ENCODE data around the gene CARMIL1.

Gene CARMIL1

DNA sequence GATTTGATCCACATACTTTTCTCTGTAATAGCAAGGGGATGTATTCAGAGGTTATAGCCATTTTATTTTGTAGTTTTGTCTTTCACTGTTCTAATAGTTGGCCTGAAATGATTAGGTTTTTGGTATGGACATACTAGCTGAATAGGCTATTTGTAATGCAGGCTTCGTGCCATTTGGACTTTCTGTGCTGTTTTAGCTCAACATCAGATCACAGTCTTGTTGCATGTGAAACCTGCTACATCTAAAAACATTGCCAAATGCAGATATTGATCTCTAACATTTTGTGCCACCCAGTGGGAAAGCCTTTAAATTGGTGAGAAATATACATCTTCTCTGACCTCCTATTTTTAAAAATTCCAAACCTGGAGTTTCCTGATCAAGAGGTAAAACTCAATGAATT is 215.3 kb downstream of the CARMIL1 start:
- in situ Hi-C loops (cut with MboI; ENCODE audit: low sequenced_read_pairs): loop anchor here (25.0 kb wide), 1 partner anchor 232 kb away; no protein-coding TSS in a partner anchor

DNA sequence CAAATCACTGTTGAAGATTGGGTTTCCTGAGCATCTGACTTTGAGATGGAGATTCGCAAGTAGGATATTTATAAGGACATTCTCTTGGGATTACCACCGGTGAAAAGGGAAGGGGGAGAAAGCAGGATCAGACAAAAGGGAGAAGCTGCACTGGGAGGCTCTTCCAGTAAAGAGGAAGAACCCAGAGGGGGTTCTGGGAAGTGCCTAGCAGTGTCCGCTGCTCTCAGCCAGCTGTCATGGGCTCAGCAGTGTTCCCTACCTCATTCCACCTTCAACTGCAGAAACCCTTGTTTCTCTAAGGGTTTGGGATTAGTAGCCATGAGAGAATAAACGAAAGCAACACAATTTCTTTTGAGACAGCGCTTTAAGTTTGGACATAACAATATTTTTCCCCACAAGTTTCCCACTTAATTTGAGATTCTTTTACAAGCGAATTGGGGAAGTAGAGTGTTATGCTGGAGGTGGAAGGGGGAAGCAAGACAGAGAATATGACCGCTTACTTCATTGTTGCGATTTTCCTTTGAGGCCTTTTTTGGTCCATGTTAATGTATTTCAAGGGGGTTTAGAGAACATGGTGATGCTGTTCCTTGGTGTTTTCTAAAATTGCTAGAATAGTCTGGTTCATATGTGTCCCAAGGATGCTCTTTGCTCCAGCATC is 218.3 kb downstream of the CARMIL1 start:
- in situ Hi-C loops (cut with MboI; ENCODE audit: low sequenced_read_pairs): loop anchor here (25.0 kb wide), 1 partner anchor 235 kb away; no protein-coding TSS in a partner anchor

DNA sequence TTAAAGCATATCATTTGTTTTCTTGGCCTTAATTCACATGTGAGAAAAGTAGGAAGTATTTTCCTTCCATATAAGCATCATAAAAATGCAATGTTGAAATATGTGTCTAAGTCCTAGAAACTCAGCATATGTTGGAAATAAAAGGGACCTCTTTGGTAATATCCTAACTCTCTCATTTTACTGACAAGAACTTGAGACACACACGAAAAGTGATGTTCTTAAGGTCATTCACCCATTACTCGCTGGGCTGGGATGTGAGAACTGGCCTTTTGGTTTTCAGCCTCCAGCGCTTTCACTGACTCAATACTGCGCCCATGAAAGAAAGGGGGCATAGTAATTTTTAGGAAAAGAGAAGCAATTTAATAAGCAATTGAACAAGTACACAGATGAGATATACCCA is 219.3 kb downstream of the CARMIL1 start:
- in situ Hi-C loops (cut with MboI; ENCODE audit: low sequenced_read_pairs): loop anchor here (25.0 kb wide), 1 partner anchor 236 kb away; no protein-coding TSS in a partner anchor

DNA sequence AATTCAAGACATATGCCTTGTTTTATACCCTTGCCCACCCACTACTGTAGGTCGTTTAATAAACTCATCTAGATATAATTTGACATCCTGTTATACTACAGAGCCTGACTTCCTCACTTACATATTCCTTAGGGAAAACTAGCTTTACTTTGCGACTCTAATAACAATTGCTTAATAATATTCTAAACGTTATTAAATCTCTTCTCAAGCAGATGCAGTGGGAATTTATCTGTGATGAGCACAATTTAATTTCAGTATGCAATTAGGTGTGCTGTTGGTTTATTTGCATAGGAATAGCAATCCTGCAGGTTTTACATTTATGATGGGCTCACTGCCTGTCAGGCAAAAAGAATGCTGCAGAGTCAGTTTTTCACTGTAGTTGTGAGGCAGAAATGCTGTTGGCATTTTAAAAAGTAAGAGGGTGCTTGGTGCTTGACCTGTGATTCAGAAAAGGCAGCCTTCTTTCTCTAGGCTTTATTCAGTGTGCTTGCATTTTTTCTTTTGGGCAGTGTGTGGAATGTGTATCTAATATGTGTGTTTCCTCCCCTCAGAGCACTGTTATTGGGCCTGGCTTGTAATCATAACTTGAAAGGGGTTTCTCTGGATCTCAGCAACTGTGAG is 220.6 kb downstream of the CARMIL1 start:
- in situ Hi-C loops (cut with MboI; ENCODE audit: low sequenced_read_pairs): loop anchor here (25.0 kb wide), 1 partner anchor 237 kb away; no protein-coding TSS in a partner anchor

DNA sequence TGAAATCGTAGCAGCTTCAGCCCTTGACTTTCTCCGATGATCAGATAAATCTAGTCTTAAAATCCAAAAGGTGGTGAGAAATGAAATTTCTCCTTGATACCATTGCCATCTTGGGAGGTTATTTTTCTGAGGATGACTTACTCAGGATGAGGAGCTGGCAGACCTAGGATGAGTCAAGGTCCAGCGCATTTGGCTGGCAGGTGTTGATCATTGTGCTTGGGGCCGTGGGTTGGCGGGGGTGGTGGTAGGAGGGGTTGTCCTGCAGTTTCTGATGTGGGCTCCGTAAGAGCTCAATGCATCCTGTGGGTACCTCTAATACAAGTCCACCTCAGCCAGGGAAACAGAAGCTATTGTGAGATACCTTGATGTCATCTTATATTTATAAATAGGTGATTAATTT is 224.5 kb downstream of the CARMIL1 start:
- in situ Hi-C loops (cut with MboI; ENCODE audit: low sequenced_read_pairs): no loop called here

DNA sequence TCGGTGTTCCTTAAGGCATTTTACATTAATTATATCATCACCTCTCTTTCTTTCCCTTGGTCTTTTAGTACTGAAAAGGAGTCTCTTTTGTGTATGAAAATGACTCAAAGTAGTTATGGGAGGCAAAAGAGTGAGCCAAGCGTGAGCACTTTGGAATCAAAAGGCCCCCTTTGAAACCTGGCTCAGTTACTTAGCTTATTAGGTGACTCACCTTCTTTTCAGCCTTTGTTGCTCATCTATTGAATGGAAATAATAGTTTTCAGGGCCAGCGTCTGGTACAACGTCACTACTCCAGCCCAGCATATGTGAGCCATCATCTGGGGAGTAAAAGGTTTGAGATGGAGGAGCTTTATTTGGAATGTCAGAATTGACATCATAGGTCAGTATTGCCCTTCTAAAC is 225.5 kb downstream of the CARMIL1 start:
- in situ Hi-C loops (cut with MboI; ENCODE audit: low sequenced_read_pairs): no loop called here

DNA sequence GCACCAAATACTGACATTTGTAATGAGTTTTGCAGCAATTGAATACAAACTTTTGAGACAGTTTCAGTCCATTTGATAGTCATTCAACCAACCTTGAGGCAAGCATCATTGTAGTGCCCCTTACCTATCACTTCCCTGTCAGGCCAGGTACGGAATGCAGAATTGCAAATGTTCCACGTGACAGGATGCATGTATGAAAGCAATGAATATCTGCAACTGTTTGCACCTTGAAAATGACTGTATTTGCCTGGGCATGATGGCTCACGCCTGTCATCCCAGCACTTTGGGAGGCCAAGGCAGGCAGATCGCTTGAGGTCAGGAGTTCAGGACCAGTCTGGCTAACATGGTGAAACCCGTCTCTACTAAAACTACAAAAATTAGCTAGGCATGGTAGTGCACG is 226.8 kb downstream of the CARMIL1 start:
- in situ Hi-C loops (cut with MboI; ENCODE audit: low sequenced_read_pairs): no loop called here

DNA sequence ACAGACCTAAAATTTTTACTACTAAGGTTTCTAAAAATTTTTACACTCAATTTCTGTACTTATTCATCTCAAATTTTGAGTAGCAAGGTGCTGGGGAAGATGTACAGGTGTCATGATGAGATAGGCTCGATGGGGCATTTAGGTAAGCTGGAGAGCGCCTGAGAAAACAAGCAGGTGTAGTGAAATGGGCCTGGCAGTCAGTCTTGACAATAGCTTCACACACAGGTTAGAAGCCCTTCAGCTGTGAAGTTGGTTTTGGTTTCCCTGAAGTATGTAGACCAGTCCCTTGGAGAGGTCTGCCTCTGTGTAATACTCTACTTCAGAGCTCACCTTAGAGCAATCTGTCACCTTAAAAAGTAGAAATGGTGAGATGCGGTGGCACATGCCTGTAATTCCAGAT is 228.9 kb downstream of the CARMIL1 start:
- in situ Hi-C loops (cut with MboI; ENCODE audit: low sequenced_read_pairs): no loop called here

DNA sequence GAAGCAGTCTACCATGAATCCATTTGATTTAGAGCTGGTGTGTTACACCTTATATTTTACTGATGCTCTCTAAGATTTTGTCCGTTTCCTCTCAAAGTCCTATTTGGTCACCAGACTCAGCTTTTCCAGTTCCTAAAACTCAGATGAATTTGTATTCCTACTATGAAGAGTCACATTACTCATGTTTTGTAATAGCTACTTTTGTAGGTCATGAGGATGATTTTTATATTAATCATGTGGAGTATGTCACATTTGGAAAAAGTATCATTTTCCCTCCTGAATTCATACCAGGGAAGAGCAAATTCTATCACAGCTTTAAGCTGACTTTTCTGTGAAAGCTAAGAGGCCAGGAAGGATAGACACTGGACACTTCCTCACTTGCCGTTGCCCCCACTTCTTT is 232.2 kb downstream of the CARMIL1 start:
- in situ Hi-C loops (cut with MboI; ENCODE audit: low sequenced_read_pairs): no loop called here

DNA sequence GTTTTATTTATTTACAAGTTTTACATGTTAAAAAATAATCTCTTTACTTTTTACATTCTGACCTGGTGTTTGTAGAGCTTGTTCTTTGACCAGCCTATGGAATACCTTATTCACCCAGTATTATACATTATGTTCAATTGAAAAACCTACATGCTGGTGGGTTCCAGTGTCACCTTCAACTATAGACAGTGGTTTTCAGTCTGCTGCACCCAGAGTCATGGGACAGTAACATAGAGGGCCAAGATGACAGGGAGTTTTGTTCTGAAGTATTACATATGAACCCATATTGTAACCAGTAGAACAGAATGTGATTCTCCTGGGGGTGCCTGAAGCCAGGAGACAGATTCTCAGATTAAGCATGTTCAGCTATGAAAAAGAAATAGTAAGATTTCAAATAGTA is 233.4 kb downstream of the CARMIL1 start:
- in situ Hi-C loops (cut with MboI; ENCODE audit: low sequenced_read_pairs): no loop called here

DNA sequence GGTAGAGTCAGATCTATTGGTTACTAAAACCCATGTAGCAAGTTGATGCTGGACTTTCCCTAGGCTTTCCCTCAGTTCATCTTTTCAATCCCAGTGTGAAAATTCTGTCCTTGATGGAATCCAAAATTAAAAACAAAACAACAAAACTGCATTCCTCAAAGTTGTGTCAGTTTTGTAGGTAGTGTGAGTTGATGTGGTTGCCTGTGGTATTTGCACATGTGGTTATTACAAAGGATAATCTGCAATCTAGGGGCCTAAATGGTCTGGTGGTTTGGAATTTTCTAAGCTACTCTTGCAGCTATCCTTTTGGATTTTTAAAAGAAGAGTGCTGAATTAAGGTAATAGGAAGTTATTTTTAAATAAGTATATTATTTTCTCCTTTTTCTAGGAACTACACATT is 240.7 kb downstream of the CARMIL1 start:
- in situ Hi-C loops (cut with MboI; ENCODE audit: low sequenced_read_pairs): no loop called here

DNA sequence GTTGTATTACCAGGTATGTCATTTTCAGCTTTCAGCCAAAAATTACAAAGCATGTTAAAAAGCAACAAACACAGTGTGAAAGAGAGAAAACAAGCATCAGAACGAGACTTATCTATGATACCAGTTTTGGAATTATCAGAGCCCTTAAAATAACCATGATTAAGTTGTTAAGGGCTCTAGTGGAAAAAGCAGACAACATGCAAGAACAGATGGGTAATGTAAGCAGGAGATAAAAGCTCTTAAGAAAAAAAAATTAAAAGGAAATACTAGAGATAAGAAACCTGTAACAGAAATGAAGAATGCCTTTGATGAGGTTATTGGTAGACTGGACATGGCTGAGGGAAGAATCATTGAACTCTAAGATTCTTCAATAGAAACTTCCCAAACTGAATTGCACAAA is 245.4 kb downstream of the CARMIL1 start:
- in situ Hi-C loops (cut with MboI; ENCODE audit: low sequenced_read_pairs): no loop called here

DNA sequence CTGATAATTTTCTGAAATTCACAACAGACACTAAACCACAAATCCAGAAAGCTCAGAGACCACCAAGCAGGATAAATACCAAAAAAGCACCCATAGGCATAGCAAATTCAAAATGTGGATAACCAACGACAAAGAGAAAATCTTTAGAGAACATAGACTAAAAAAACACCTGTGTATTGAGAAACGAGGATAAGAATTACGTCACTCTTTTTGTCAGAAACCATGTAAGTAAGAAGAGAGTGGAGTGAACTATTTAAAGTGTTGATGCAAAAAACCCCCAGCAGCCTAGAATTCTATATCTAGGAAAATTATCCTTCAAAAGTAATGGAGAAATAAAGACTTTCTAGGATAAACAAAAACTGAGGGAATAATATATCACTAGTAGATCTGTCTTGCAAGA is 245.9 kb downstream of the CARMIL1 start:
- in situ Hi-C loops (cut with MboI; ENCODE audit: low sequenced_read_pairs): no loop called here

DNA sequence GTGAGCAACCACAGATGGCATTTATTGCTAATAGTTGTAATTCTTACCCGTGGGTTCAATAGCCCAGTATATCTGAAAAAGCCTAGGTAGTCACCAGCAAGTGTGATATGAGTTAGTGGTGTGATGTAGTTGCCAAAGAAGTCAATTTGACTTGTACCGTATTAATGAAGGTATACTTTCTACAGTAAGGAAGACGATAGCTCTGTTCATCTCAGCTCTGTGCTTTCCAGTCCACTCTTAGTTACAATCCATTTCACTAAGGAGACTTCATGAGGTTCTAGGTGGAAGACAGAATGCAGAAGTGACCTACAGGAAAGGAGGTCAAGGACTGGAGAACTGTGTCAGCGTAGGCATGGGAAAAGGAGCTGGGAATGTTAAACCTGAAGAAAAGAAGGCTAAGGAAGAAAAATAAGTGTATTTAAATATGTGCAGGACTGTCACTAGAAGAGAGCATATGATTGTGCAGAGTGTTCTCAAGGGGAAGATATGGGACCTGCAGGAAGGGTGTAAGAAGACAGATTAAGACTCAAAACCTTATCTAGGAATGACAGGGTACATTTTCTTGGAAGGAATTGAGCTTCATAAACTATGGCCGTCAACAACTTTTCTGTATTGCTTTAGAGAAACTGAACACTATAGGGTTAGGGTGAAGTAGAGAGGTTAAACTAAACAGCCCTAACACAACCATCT is 255.9 kb downstream of the CARMIL1 start:
- in situ Hi-C loops (cut with MboI; ENCODE audit: low sequenced_read_pairs): no loop called here

DNA sequence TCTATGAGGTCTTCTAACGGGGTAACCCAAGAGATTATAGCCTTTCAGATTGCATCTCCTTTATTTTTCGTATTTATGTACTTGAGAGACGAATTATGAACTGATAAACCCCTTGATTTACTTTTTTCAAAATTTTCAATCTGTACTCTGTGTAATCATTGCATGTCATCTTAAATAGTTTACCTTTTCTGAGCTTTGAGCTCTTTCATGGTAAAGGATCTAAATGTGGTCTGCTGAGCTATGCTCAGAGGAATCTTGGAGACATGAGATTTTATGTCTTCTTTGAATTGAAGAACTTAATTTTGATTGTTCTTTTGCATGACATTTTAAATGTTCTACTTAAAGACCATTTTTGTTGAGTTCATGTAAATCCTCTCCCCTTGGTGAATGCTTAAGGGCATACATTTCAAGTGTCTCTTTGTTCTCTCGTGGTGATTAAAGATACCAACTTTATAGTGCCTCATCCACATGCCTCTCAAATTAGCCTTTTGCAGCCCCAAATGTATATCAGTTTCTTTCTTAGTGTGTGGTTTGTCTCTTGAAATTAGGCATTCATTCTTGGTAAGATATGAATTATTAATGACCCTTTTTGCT is 256.6 kb downstream of the CARMIL1 start:
- in situ Hi-C loops (cut with MboI; ENCODE audit: low sequenced_read_pairs): no loop called here

DNA sequence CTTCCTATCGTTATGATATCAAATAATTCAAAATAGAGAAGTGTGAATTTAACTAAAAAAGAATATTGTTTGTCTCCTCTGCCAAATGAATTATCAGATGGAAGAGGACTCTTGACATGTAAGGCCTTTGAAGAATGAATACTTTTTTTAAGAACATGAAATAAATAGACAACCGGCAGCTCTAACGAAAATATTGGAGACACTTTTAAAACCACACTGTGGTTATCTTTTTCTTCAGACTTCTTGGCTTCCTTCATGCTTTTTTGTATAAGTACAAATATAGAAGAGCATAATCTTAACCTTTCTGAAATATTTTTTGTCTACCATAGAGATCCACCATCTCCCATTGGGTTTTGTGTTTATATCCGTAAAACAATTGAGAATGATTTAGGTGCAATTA is 257.6 kb downstream of the CARMIL1 start:
- in situ Hi-C loops (cut with MboI; ENCODE audit: low sequenced_read_pairs): no loop called here

DNA sequence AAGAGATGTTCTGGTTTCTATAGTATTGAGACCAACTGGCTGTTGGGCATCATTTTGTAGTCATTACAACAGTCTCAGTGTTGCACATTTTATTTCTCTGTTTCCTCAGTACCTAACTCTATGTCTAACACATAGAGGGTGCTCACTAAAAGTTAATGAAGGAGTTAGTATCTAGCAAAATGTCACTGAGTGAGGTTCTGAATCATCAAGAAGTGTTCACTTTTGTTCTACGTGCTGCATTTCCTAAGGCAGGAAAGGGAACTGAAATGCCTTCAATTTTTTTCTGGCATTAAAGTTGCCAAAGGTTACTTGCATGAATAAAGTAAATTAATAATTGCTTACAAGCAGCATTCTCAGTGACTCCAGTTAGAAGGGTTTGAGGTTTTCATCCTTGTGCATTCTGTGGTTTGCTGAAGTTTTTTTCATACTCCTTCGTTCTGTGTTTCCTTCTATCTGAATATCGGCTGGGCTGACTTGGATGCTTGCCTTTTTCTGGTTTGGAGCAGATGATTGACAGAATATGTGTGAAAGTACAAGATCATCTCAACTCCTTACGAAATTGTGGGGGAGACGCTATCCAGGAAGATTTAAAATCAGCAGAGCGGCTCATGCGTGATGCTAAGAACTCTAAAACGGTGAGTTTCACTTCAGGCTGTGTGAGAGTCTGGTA is 258.3 kb downstream of the CARMIL1 start:
- in situ Hi-C loops (cut with MboI; ENCODE audit: low sequenced_read_pairs): no loop called here

DNA sequence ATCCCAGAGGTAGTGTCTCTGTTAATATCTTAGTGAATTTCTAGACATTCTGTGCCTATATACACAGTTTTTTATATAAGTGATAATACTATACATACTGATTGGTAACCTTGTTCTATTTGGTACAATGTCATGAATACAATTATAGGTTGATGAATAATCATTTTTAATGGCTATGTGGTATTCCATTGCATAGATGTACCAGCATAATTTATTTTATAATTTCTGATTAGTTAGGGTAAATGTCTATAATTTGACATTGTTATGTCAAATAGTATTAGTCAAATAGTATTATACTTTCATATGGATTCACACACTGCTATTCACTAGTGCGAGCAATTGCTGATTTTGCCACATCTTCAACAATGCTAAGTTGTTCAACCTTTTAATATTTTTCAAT is 262.1 kb downstream of the CARMIL1 start:
- in situ Hi-C loops (cut with MboI; ENCODE audit: low sequenced_read_pairs): no loop called here

DNA sequence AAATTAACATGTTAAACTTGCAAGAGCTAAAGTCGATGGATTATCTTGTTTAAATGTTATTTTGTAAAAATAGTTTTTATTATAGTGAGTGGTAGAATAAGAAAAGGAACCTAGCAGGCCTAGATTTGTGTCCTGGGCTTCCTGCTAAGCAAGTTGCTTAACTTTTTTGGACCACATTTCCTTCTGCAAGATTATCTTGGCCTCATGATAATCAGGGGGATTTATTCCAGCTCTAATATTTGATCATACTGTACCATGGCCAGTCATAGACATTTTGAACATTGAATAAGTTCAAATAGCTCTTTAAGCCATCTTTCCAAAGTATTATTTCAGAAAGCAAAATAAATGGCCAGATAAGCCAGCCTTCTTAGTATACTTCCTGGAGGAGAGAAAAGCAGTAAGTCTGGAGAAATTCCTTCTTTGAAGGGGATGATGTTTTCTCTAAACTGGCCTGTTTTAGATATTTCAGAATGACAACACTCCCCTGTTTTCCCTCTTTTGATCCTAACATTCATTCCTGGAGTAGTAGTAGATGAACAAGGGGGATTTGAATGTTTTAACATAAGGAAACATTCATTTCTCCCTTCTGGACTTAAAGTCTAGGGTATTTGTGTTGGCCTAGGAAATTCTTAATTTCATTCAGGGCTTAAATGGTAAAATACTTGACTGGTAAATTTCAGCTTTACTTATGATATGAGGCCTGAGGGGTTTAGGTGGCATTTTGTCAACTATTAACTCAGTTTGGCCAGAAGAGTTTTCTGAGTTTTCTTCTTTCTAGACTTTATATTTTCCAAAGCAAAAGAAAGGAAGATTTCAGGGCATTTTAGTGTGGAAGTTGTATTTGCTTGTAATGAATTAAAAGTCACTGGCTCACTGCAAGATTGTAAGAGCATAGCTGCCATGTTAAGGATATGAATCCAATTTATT is 264.1 kb downstream of the CARMIL1 start:
- in situ Hi-C loops (cut with MboI; ENCODE audit: low sequenced_read_pairs): no loop called here

DNA sequence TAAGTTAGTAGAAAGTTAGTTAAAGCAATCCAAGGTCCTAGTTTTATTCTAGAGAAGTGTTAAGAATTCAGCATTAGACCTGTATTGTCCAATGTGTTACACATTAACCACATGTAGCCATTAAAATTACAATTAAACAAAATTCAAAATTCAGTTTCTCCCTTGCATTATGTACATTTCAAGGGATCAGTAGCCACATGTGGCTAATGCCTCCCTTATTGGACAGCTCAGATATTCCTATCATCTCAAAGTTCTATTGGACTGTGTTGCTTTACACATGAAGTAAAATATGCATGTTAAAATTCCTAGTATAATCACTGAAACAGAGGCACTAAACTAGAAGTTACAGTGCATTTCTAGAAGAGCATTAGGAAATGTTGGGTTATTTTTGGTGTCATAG is 265.7 kb downstream of the CARMIL1 start:
- in situ Hi-C loops (cut with MboI; ENCODE audit: low sequenced_read_pairs): no loop called here

Measured in HL-60/S4 treated with retinoic acid at 250 ng/mL for 4 days and 3 days (cell line).